ENCODE measurements around the gene RNASE8.

GRCh38 chr14:21071225-21072030 lies 13.8 kb downstream of the RNASE8 start:
- TF ChIP-seq CTCF (IDR thresholded peaks at IDR 0.05), result no peak
- no peak for TF ChIP-seq POLR2A (IDR thresholded peaks at IDR 0.05)
- no peak for TF ChIP-seq EP300 (IDR thresholded peaks at IDR 0.05)
